Upper lobe of right lung (tissue), 1 donor: ENCODE measurements around the gene NACC2. TPM values are rescaled to one million over a fixed set of nuclear protein-coding genes. Genes with fewer than 3 reads are reported as not detected.

ENCODE experiments used
- ATAC-seq: fragments of 200-7000 bp; cut with Tn5 transposase; one replicate; pipeline ENCODE4 v1.9.1; 2020; ENCODE audit warnings: mild to moderate bottlenecking, moderate library complexity
- DNase-seq: peaks from one replicate; pipeline ENCODE4 v3.0.0-alpha.2; 2020
- H3K27ac ChIP-seq: fragments of 200-600 bp; one replicate; pipeline ENCODE4 v1.8.0; 2022
- H3K27me3 ChIP-seq: fragments of 200-600 bp; one replicate; pipeline ENCODE4 v1.8.0; 2022; ENCODE audit warnings: mild to moderate bottlenecking
- H3K36me3 ChIP-seq: fragments of 200-600 bp; one replicate; pipeline ENCODE4 v1.8.0; 2022
- H3K4me1 ChIP-seq: fragments of 200-600 bp; one replicate; pipeline ENCODE4 v1.8.0; 2022
- H3K4me3 ChIP-seq: fragments of 200-600 bp; one replicate; pipeline ENCODE4 v1.8.0; 2022; ENCODE audit warnings: mild to moderate bottlenecking
- H3K9me3 ChIP-seq: fragments of 200-600 bp; one replicate; pipeline ENCODE4 v1.8.0; 2022
- intact Hi-C: fragments of 100-400 bp; cut with DNase I; formaldehyde crosslinking; loops from one replicate; pipeline ENCODE4 v1.11.0; 2022
- total RNA-seq: library from RNA; stranded (reverse); fragmentation: NEBNext Ultra II Directional; extraction: Animal tissue kit (Norgen Biotek cat#: 25700); gene quantifications from one replicate; pipeline ENCODE4 v1.2.1, GENCODE V29; 2021
- TF ChIP-seq, protein P1 (sequence below): fragments of 200-600 bp; IDR thresholded peaks from one replicate; pipeline ENCODE4 v1.8.0; 2022; ENCODE audit warnings: antibody characterized with exemption
- donor health status: DM: no; HTN: yes; CAD: no; lungs with severe emphysema.

Gene NACC2
- total RNA-seq, 1 donor from 2014 or later, result 33.5 TPM

DNA sequence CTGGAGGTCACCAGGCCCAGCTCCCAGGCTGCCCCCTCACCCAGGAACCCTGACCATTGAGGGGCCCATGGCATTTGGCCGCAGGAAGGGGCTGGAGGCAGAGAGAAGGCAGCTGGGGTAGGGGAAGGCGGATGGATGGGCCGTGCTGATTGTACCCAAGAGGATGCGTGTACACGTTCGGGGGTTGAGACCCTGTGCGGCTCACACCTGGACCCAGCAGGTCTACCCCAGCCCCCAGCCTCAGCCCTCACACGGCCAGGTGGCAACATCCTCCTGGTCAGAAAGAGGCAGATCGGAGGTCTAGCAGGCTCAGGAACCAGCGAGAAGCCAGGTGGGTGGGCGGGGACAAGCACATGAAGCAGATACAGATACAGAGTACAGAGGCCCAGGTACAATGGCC lies 33.7 kb downstream of the NACC2 start:
- H3K4me1 ChIP-seq, result peaks cover 20% of the 10 kb centered on the region
- no peak for ATAC-seq
- intact Hi-C loops, result no loop called here

DNA sequence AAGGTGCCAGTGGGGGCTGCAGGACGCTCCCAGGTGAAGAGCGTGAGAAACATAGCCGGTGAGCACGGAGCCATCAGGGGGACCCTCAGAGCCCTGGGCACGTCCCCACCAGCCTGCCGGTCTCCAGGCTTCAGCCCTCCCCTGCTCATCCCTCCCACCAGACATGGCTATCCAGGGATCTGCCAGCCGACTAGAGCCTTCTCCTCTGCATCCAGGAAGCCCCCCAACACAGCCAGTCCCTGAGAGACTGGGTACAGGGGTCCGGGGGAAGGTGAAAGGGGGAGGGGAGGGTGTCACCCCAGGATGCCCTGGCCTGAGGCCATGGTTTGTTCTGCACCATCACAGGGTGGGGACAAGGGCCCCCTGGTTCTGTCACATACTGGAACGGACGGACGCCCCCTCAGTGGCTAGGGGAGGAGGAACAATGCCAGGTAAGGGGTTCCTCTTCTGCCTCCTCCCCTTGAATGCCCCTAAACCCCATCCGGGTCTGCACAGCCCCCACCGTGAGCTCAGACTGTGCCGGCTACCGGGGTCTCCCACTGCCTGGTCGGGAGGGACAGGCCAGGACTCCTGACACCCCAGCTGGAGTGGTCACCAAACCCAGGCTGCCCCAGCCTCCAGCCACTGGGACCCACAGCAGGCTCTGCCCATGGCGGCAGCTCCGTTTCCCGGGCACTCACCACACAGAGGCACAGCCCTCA lies 34.3 kb downstream of the NACC2 start:
- TF ChIP-seq, protein P1, sequence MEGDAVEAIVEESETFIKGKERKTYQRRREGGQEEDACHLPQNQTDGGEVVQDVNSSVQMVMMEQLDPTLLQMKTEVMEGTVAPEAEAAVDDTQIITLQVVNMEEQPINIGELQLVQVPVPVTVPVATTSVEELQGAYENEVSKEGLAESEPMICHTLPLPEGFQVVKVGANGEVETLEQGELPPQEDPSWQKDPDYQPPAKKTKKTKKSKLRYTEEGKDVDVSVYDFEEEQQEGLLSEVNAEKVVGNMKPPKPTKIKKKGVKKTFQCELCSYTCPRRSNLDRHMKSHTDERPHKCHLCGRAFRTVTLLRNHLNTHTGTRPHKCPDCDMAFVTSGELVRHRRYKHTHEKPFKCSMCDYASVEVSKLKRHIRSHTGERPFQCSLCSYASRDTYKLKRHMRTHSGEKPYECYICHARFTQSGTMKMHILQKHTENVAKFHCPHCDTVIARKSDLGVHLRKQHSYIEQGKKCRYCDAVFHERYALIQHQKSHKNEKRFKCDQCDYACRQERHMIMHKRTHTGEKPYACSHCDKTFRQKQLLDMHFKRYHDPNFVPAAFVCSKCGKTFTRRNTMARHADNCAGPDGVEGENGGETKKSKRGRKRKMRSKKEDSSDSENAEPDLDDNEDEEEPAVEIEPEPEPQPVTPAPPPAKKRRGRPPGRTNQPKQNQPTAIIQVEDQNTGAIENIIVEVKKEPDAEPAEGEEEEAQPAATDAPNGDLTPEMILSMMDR, result no peak
- H3K4me3 ChIP-seq, result no peak overlapping the region
- ATAC-seq (no peak), DNase-seq (peak; percentile 39)
- peaks cover 23% of the 10 kb centered on the region for H3K4me1 ChIP-seq
- H3K27me3 ChIP-seq, result no peaks in the 10 kb centered on the region
- intact Hi-C loops, result no loop called here
- no peak overlapping the region for H3K27ac ChIP-seq
- no peaks in the 10 kb centered on the region for H3K36me3 ChIP-seq
- no peaks in the 10 kb centered on the region for H3K9me3 ChIP-seq

More for the DNA sequence above, 33.7 kb downstream of the NACC2 start:
- Histone ChIP-seq H3K9me3 (no peaks in the 10 kb centered on the region), H3K27me3 (no peaks in the 10 kb centered on the region), H3K27ac (no peak overlapping the region), H3K4me3 (no peak overlapping the region), H3K36me3 (no peaks in the 10 kb centered on the region)
- peak; percentile 57 for DNase-seq
- TF ChIP-seq, protein P1, result no peak

DNA sequence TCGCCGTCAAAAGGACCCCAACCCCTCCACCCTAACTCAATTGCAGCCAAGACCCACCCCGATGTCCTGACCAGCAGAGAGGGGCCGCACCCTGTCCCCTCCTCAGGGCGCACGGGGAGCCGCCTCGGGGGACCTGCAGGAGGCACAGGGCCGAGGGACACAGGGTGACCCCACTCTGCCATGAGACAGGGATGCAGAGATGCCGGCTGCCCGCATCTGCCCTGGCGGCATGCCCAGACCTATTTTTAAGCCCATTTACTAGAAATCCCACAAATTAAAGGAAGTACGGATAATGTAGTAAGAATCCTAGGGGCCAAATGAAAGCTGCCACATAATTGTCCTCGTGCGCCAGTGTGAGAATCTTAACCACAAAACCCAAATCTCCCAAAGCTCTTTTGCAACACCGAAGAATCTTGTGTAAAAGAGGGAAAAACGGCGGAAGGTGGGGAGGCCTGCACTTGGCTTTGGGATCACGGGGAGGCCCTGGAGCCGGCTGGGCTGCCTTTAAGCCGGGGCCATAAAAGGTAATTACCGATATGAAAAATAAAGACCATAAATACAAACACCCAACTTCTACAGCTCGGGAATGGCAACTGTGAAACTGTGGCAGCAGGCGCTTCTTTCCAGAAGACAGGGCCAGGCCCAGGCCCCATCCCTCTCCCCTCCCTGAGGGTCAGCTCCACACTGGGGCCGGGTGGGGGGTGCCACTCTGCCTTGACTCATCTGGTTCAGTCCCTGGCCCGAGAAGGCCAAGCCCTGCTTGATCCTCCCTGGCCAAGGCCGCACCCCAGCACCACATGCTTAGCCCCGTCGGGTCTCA lies 35.0 kb downstream of the NACC2 start:
- ATAC-seq (no peak), DNase-seq (peak; percentile 68)
- intact Hi-C loops, result no loop called here
- Histone ChIP-seq H3K27me3 (no peaks in the 10 kb centered on the region), H3K9me3 (no peaks in the 10 kb centered on the region), H3K27ac (no peak overlapping the region), H3K4me3 (no peak overlapping the region), H3K36me3 (no peaks in the 10 kb centered on the region), H3K4me1 (peaks cover 23% of the 10 kb centered on the region)
- TF ChIP-seq, protein P1, result no peak

DNA sequence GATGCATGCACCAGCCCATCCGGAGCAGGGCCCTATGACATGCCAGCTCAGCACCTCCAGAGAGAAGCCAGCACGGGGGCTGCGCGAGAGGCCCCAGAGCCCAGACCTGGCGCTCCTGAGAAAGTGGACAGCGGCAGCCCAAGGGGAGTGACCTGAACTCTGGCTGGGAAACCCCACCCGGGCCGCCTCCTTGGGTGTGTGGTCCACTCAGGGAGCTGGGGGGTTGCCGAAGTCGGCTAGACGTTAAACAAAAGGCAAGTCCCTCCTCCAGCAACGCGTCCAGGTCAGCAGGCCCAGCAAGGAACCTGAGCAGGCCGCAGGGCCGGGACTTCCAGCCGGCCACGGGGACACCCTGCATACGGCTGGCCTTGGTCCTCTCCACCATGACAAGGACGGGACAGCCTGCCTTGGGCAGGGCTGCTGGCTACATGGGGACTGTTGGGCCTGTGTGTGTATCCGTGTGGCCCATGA lies 35.7 kb downstream of the NACC2 start:
- H3K4me1 ChIP-seq, result peaks cover 25% of the 10 kb centered on the region
- intact Hi-C loops, result no loop called here

DNA sequence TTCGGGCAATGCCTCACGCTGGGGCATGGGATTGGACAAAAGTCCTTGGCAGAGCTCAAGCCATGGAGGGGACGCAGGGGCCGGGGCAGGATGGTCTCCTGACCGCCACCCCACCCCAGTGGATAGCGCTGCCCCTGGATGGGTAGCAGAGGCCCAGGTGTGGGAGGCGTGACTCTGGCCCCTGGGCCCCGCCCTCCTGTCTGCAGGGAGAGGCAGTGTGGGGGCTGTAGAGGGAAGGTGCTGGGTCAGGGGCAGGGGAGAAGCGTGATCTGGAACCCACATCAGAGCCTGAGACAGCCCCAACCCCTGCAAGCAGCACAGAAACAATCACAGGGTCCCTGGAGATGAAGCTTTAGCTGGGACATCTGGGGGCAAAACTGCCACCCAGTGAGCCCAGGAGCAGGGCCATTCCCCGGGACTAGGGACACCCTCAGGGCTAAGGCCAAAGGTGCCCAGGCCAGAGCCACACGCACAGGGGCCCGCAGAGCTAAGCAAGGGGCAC lies 36.2 kb downstream of the NACC2 start:
- no peak overlapping the region for H3K27ac ChIP-seq
- no peaks in the 10 kb centered on the region for H3K36me3 ChIP-seq
- no peak overlapping the region for H3K4me3 ChIP-seq
- intact Hi-C loops, result no loop called here
- no peaks in the 10 kb centered on the region for H3K27me3 ChIP-seq
- H3K4me1 ChIP-seq, result peaks cover 30% of the 10 kb centered on the region
- no peaks in the 10 kb centered on the region for H3K9me3 ChIP-seq
- TF ChIP-seq, protein P1, result no peak
- DNase-seq (peak; percentile 60), ATAC-seq (no peak)

More for the DNA sequence above, 35.7 kb downstream of the NACC2 start:
- TF ChIP-seq, protein P1, result no peak
- Histone ChIP-seq H3K27me3 (no peaks in the 10 kb centered on the region), H3K27ac (no peak overlapping the region), H3K4me3 (no peak overlapping the region), H3K9me3 (no peaks in the 10 kb centered on the region), H3K36me3 (no peaks in the 10 kb centered on the region)
- ATAC-seq, result no peak
- peak; percentile 57 for DNase-seq
